ENCODE data around the gene EHD3. TPM values are rescaled to one million over a fixed set of nuclear protein-coding genes. Genes with fewer than 3 reads are reported as not detected.

The EHD3 gene
- total RNA-seq, 2 experiments from 2014 or later = 0.86 to 1.1 TPM

DNA sequence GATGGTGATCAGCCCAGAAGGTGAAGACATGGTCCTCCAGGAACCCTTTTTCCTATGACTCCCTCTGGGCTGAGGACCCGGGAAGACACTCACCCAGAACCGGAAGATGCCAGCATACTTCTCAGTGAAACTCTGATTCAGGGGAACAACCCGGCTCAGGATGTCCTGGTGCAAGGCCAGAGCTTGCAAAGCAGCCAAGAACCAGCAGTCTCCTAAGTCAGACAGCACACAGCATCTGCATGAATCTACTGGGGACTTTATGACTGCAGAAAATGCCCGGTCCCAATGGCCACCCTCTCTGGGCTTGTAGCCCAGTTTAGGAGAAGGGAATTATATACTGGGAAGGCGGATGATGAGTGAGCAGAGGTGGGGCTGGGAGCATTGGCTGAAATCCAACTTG is 31.9 kb upstream of the EHD3 start:
- H3K27ac Mint-ChIP-seq = no peak overlapping the region
- H3K36me3 Mint-ChIP-seq (ENCODE audit: low read depth) = no peaks in the 10 kb centered on the region
- POLR2A ChIA-PET = no interaction called here
- peaks cover 2% of the 10 kb centered on the region for H3K27me3 Mint-ChIP-seq
- no peak overlapping the region for H3K4me3 Mint-ChIP-seq
- no peak for DNase-seq
- CTCF ChIA-PET = no interaction called here
- no peaks in the 10 kb centered on the region for H3K4me1 Mint-ChIP-seq
- no peaks in the 10 kb centered on the region for H3K9me3 Mint-ChIP-seq

- Mint-ChIP-seq H3K27me3 (peaks cover 2% of the 10 kb centered on the region), H3K36me3 (ENCODE audit: low read depth) (no peaks in the 10 kb centered on the region), H3K27ac (no peak overlapping the region), H3K4me1 (no peaks in the 10 kb centered on the region), H3K9me3 (no peaks in the 10 kb centered on the region), H3K4me3 (no peak overlapping the region)
- POLR2A ChIA-PET = no interaction called here
- no peak for DNase-seq
- CTCF ChIA-PET = interaction anchor here (1.3 kb wide), 1 partner anchor 491 kb away, joined by 4 read pairs; no protein-coding TSS in a partner anchor
These were observed 31.1 kb upstream of the EHD3 start for GRCh38 chr2:31202833-31203232.

GRCh38 chr2:31203916-31204315 is 30.0 kb upstream of the EHD3 start:
- Mint-ChIP-seq H3K4me1 (no peaks in the 10 kb centered on the region), H3K27ac (no peak overlapping the region), H3K9me3 (no peaks in the 10 kb centered on the region), H3K27me3 (peaks cover 2% of the 10 kb centered on the region), H3K36me3 (ENCODE audit: low read depth) (no peaks in the 10 kb centered on the region), H3K4me3 (no peak overlapping the region)
- CTCF ChIA-PET = interaction anchor here (1.3 kb wide), 1 partner anchor 492 kb away, joined by 4 read pairs; no protein-coding TSS in a partner anchor
- POLR2A ChIA-PET = no interaction called here
- no peak for DNase-seq

- CTCF ChIA-PET = no interaction called here
- Mint-ChIP-seq H3K27ac (no peak overlapping the region), H3K4me1 (no peaks in the 10 kb centered on the region), H3K9me3 (no peaks in the 10 kb centered on the region), H3K36me3 (ENCODE audit: low read depth) (no peaks in the 10 kb centered on the region), H3K4me3 (no peak overlapping the region), H3K27me3 (peaks cover 2% of the 10 kb centered on the region)
- POLR2A ChIA-PET = no interaction called here
- DNase-seq = no peak
These were observed 29.2 kb upstream of the EHD3 start for GRCh38 chr2:31204783-31205182.

GRCh38 chr2:31205186-31205585 is 28.8 kb upstream of the EHD3 start:
- DNase-seq = no peak
- no peaks in the 10 kb centered on the region for H3K36me3 Mint-ChIP-seq (ENCODE audit: low read depth)
- peaks cover 2% of the 10 kb centered on the region for H3K27me3 Mint-ChIP-seq
- no peaks in the 10 kb centered on the region for H3K4me1 Mint-ChIP-seq
- H3K9me3 Mint-ChIP-seq = no peaks in the 10 kb centered on the region
- CTCF ChIA-PET = no interaction called here
- POLR2A ChIA-PET = no interaction called here
- no peak overlapping the region for H3K27ac Mint-ChIP-seq
- H3K4me3 Mint-ChIP-seq = no peak overlapping the region

DNA sequence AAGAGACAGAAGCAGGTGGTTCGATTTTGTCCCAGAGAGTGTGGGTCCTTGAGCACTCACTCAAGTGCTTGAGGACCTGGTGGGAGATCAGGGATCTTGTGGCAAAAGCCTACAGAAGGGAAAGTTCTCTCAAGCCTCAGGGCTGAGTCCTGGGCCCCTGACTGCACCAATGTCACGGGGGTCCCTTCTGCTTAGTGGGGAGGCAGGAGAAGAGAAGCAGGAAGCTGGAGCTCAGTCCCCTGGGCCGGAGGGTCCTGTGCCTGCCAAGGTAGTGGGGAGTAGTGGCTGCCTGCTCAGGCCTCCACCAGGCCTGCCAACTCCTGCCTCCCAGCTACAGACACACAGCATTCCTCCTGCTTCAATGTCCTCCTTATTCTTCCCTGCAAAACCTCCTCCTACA is 28.3 kb upstream of the EHD3 start:
- H3K9me3 Mint-ChIP-seq = no peaks in the 10 kb centered on the region
- H3K4me3 Mint-ChIP-seq = no peak overlapping the region
- DNase-seq = no peak
- no peaks in the 10 kb centered on the region for H3K4me1 Mint-ChIP-seq
- no peak overlapping the region for H3K27ac Mint-ChIP-seq
- H3K27me3 Mint-ChIP-seq = peaks cover 2% of the 10 kb centered on the region
- ChIA-PET CTCF (interaction anchor here (0.7 kb wide), 1 partner anchor 198 kb away, joined by 3 read pairs; no protein-coding TSS in a partner anchor), POLR2A (no interaction called here)
- no peaks in the 10 kb centered on the region for H3K36me3 Mint-ChIP-seq (ENCODE audit: low read depth)

GRCh38 chr2:31207790-31208189 is 26.2 kb upstream of the EHD3 start:
- POLR2A ChIA-PET = no interaction called here
- DNase-seq = no peak
- H3K4me1 Mint-ChIP-seq = no peaks in the 10 kb centered on the region
- H3K4me3 Mint-ChIP-seq = no peak overlapping the region
- peaks cover 2% of the 10 kb centered on the region for H3K27me3 Mint-ChIP-seq
- no peak overlapping the region for H3K27ac Mint-ChIP-seq
- H3K36me3 Mint-ChIP-seq (ENCODE audit: low read depth) = no peaks in the 10 kb centered on the region
- H3K9me3 Mint-ChIP-seq = no peaks in the 10 kb centered on the region
- CTCF ChIA-PET = no interaction called here

GRCh38 chr2:31208240-31208639 is 25.7 kb upstream of the EHD3 start:
- Mint-ChIP-seq H3K27ac (no peak overlapping the region), H3K36me3 (ENCODE audit: low read depth) (no peaks in the 10 kb centered on the region), H3K27me3 (peaks cover 2% of the 10 kb centered on the region), H3K4me3 (no peak overlapping the region), H3K4me1 (no peaks in the 10 kb centered on the region), H3K9me3 (no peaks in the 10 kb centered on the region)
- ChIA-PET CTCF (no interaction called here), POLR2A (no interaction called here)
- no peak for DNase-seq

GRCh38 chr2:31212659-31213600 is 21.0 kb upstream of the EHD3 start:
- ChIA-PET POLR2A (no interaction called here), CTCF (no interaction called here)
- Mint-ChIP-seq H3K27me3 (no peaks in the 10 kb centered on the region), H3K9me3 (no peaks in the 10 kb centered on the region), H3K4me3 (no peak overlapping the region), H3K27ac (no peak overlapping the region), H3K36me3 (ENCODE audit: low read depth) (no peaks in the 10 kb centered on the region), H3K4me1 (peaks cover 33% of the 10 kb centered on the region)
- DNase-seq = no peak

DNA sequence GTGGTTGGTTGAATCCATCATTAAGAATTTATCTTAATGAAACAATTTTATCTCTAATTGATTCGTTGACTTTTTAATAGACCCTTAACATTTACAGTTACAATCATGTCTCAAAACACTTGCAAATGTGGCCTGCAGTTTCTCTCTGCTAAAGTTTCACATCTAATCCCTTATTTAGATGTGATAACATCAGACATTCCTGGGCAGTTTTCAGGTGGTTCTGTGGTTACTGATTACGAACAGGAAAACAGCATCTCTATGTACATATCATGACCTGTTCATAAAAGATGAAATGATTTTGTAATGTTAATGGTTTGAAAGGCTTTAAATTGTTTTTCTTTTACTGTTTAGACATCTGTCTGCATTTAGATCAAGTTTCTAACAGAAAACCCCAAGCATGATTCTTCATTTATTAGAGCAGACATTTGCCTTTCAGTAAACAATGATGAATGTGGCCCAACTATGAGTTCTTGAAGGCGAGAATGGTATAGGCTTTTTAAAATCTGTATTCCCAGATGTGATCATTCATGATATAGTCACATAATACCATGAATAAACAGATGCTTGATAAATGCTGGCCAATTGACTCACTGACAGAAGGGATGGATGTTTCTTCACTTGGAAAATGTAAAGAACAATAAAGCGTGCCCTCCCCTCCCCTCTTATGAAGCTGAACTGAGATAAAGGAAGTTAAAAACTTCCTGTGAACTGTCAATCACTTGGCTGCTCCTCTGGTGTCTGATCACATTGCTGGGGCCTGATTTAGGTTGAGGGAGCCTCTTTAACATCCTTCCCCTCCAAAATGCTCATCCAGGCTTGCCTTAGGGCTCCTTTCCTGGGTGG is 20.1 kb upstream of the EHD3 start:
- H3K4me1 Mint-ChIP-seq = peaks cover 39% of the 10 kb centered on the region
- no peak for DNase-seq
- H3K9me3 Mint-ChIP-seq = no peaks in the 10 kb centered on the region
- ChIA-PET CTCF (no interaction called here), POLR2A (no interaction called here)
- no peaks in the 10 kb centered on the region for H3K36me3 Mint-ChIP-seq (ENCODE audit: low read depth)
- no peak overlapping the region for H3K27ac Mint-ChIP-seq
- H3K27me3 Mint-ChIP-seq = no peaks in the 10 kb centered on the region
- H3K4me3 Mint-ChIP-seq = no peak overlapping the region

- Mint-ChIP-seq H3K4me3 (no peak overlapping the region), H3K27ac (no peak overlapping the region), H3K36me3 (ENCODE audit: low read depth) (no peaks in the 10 kb centered on the region), H3K9me3 (no peaks in the 10 kb centered on the region), H3K4me1 (peaks cover 45% of the 10 kb centered on the region), H3K27me3 (no peaks in the 10 kb centered on the region)
- DNase-seq = no peak
- ChIA-PET CTCF (no interaction called here), POLR2A (no interaction called here)
These were observed 19.5 kb upstream of the EHD3 start for GRCh38 chr2:31214444-31214915.

GRCh38 chr2:31216734-31217133 is 17.2 kb upstream of the EHD3 start:
- Mint-ChIP-seq H3K36me3 (ENCODE audit: low read depth) (no peaks in the 10 kb centered on the region), H3K9me3 (no peaks in the 10 kb centered on the region), H3K27ac (peak overlapping the region; percentile 20), H3K4me1 (peaks cover 58% of the 10 kb centered on the region), H3K27me3 (peaks cover 2% of the 10 kb centered on the region), H3K4me3 (no peak overlapping the region)
- no peak for DNase-seq
- CTCF ChIA-PET = no interaction called here
- POLR2A ChIA-PET = no interaction called here

DNA sequence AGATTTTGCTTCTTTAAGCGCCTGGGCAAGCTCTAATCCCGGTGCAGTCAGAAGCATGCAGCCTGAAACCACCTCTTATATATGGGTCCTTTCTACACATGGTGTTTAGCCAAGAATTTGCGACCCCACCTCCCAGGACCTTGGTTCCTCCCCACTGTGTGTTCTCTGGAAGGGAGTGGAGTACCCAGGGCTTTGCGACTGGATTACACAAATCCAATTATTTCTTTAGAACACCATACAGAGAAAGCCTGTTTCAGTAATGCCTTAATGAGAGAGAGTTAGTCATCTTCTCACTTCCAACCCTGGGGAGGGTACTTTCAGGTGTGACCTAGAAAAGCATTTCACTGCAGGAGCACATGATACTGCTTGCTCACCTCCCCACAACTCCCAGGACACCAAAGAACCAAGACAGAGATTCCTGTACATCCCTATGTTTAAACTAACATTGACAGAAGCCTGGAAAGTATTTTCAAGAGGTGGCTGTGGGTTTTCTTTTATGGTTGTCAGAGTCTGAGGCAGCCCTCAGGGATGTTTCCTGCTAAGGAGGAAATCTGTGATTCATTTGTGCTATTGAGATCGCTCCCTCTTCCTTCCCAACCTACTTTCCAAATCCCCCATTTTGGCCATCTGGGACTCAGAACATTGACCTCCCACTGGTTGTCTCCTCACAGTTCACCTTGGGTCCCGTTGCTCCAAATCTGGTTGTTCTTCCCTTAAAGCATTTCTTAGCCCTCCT is 16.3 kb upstream of the EHD3 start, which contains the start of gene CAPN14:
TSS of gene CAPN14 (minus strand) at position 51 of the 736 bp plus-strand sequence. CDS start 12,068 bp downstream, outside the sequence.
- no peak for DNase-seq
- CTCF ChIA-PET = no interaction called here
- Mint-ChIP-seq H3K9me3 (no peaks in the 10 kb centered on the region), H3K36me3 (ENCODE audit: low read depth) (no peaks in the 10 kb centered on the region), H3K27me3 (peaks cover 4% of the 10 kb centered on the region), H3K4me1 (peaks cover 60% of the 10 kb centered on the region), H3K4me3 (no peak within 1 kb of the TSS), H3K27ac (peak within 1 kb of the TSS; percentile 27)
- POLR2A ChIA-PET = no interaction called here
